Uterine smooth muscle cell (primary cell): Measurements from ENCODE around the gene CEP131. TPM values are rescaled to one million over a fixed set of nuclear protein-coding genes. Genes with fewer than 3 reads are reported as not detected.

Experiments used
- total RNA-seq: library from RNA; depleted of rRNA; stranded (reverse); fragments of >200 nt; gene quantifications from 2 replicates; pipeline ENCODE4 v1.2.3, GENCODE V29; 2014

Gene CEP131
- total RNA-seq = 15.4 and 16.6 TPM in 2 replicates

DNA sequence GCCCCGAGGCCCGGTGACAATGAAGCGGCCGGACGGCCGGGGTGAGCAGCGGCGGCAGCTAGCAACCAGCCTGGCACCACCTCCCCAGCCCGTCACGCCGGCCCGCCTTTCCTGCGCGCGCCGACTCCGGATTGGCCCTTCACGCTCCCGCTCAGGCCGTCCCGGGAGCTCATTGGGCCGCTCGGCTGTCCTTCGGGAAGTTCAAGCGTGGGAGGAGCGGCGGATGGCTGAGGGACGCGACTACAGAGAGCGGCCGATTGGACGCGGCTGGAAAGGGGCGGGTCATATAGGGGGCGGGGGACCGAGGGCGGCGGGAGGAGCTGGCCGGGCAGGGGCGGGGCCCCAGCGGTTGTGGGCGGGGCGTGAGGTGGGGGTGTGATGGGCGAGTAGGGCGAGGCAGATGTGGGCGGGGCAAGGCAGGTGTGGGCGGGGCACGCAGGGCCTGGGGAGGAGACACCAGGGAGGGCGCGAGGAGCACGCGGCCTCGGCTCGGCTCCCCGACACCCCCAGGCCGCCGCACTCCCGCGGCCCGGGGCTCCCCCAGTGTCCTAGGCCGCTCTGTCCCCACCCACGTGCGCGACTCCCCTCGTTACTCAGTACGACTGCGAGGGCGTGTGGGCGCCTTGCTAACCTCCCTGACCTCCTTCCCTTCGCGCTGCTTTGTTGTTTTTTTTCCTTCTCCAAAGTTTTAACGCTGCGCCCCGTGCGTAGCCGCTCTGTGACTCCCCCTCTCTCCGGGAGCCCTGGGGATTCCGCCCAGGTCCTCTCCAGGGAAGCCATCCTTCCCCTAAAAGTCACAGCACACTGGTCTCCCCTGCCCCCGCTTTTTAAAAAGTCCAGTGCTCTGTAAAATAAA lies at the start of gene CEP131:
CEP131 (minus strand) TSS at position 60 of the 856 bp plus-strand sequence. CDS start 2,909 bp downstream, outside the sequence.

GRCh38 chr17:81238815-81239713 lies 16.3 kb upstream of the CEP131 start, which contains the start of the genes NDUFAF8 and TEPSIN:
NDUFAF8 (plus strand) TSS chr17:81239318; CDS start chr17:81239364, 46 bp downstream.
TEPSIN (minus strand) TSS chr17:81239055; CDS start chr17:81239033, 22 bp downstream.

GRCh38 chr17:81166033-81166492 lies 56.7 kb downstream of the CEP131 start, which contains the start of gene AATK:
AATK (minus strand) TSS chr17:81166221; CDS start chr17:81165992, 229 bp downstream.

DNA sequence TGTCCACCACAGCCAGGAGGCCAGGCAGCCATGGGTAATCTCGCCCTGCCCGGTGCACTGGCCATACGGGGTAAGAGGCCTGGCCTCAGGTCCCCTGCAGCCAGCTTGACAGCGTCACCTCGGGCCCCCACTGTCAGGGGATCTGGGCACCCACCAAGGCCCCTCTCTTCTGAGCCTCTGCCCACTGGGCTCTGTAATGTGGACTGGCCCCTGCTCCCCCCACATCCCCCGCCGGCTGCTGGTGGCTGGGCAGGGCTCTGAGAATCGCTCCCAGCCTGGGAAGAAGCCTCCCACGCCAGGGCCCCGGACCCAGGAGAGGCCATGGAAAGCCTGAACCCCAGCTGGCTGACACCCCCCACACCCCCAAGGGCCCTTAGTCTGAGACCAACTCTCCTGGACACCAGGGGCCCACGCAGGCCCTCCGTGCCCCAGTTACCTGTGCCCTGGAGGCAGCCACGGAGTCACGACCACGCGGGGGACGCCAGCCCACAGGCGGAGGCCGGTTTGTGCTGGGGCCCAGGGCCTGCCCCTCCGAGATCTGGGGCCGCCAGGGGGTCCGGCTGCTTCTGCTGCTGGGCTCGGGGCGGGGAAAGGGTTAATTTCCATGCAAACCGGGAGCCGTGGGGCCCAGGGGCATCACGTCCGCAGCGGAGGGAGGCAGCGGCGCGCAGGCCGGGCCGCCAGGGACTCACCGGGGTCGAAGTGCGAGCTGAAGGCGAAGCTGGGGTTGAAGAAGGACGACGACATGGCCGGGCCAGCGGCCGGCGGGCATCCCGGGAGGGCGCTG lies 57.3 kb downstream of the CEP131 start, which contains the start of gene PVALEF:
PVALEF (plus strand) TSS at position 262 of the 787 bp plus-strand sequence. CDS start 15,720 bp downstream, outside the sequence.

Other genes starting within 250 kb of the CEP131 start
- 13.0 and 14.7 TPM in 2 replicates for gene CHMP6, start 231.1 kb downstream of the CEP131 start, total RNA-seq
- gene BAIAP2, start 187.8 kb downstream of the CEP131 start, total RNA-seq = 24.5 and 28.8 TPM in 2 replicates
- not detected in 2 replicates for gene PVALEF, start 57.5 kb downstream of the CEP131 start, total RNA-seq
- 0.11 and 0.50 TPM in 2 replicates for gene AATK, start 56.7 kb downstream of the CEP131 start, total RNA-seq
- gene TEPSIN, start 16.1 kb upstream of the CEP131 start, total RNA-seq = 16.5 and 19.2 TPM in 2 replicates
- 30.0 and 33.6 TPM in 2 replicates for gene NDUFAF8, start 16.4 kb upstream of the CEP131 start, total RNA-seq
- gene SLC38A10, start 72.3 kb upstream of the CEP131 start, total RNA-seq = 66.0 and 117 TPM in 2 replicates
- 3.3 and 4.6 TPM in 2 replicates for gene BAHCC1, start 172.5 kb upstream of the CEP131 start, total RNA-seq